ENCODE measurements around the gene RND1. TPM values are rescaled to one million over a fixed set of nuclear protein-coding genes. Genes with fewer than 3 reads are reported as not detected.

The RND1 gene
- total RNA-seq, 1 experiment from 2014 or later, result 2.0 TPM

GRCh38 chr12:48812389-48812788, 53.3 kb downstream of the RND1 start:
- no peaks in the 10 kb centered on the region for H3K9me3 ChIP-seq (ENCODE audit: low read depth, low read length, poor library complexity, severe bottlenecking)
- intact Hi-C loops (cut with micrococcal nuclease; ENCODE audit: unreplicated experiment), result no loop called here
- no peak for TF ChIP-seq EZH2 (IDR thresholded peaks at IDR 0.05; ENCODE audit: borderline replicate concordance, low read depth, low read length, poor library complexity, severe bottlenecking)
- TF ChIP-seq CTCF (conservative IDR thresholded peaks at IDR 0.05; ENCODE audit: low read depth, low read length), result no peak
- H3K36me3 ChIP-seq (ENCODE audit: insufficient read depth, low read length, poor library complexity, severe bottlenecking), result no peaks in the 10 kb centered on the region
- H3K27ac ChIP-seq (ENCODE audit: low read depth, low read length, poor library complexity, severe bottlenecking), result no peak overlapping the region
- H3K27me3 ChIP-seq (replicated peaks; ENCODE audit: insufficient read depth, low read depth, low read length, poor library complexity), result no peaks in the 10 kb centered on the region
- DNase-seq (ENCODE audit: low spot score), result no peak
- no peak overlapping the region for H3K4me3 ChIP-seq (ENCODE audit: low read depth, low read length, poor library complexity, severe bottlenecking)
- peaks cover 16% of the 10 kb centered on the region for H3K4me1 ChIP-seq (ENCODE audit: insufficient read depth, low read length, poor library complexity, severe bottlenecking)
- ChIA-PET CTCF (interaction anchor here (0.5 kb wide), 1 partner anchor 40 kb away, joined by 3 read pairs; the partner anchor contains the start of gene DDX23), POLR2A (ENCODE audit: low non-redundant PET) (no interaction called here)
- no TSS peak for BruUV-seq (replicated peaks)

- peaks cover 16% of the 10 kb centered on the region for H3K4me1 ChIP-seq (ENCODE audit: insufficient read depth, low read length, poor library complexity, severe bottlenecking)
- ChIA-PET POLR2A (ENCODE audit: low non-redundant PET) (no interaction called here), CTCF (interaction anchor here (0.6 kb wide), 1 partner anchor 1502 kb away, joined by 3 read pairs; no protein-coding TSS in a partner anchor)
- H3K4me3 ChIP-seq (ENCODE audit: low read depth, low read length, poor library complexity, severe bottlenecking), result no peak overlapping the region
- intact Hi-C loops (cut with micrococcal nuclease; ENCODE audit: unreplicated experiment), result no loop called here
- H3K27ac ChIP-seq (ENCODE audit: low read depth, low read length, poor library complexity, severe bottlenecking), result no peak overlapping the region
- H3K27me3 ChIP-seq (replicated peaks; ENCODE audit: insufficient read depth, low read depth, low read length, poor library complexity), result no peaks in the 10 kb centered on the region
- no TSS peak for BruUV-seq (replicated peaks)
- no peak for DNase-seq (ENCODE audit: low spot score)
- TF ChIP-seq EZH2 (IDR thresholded peaks at IDR 0.05; ENCODE audit: borderline replicate concordance, low read depth, low read length, poor library complexity, severe bottlenecking) (no peak), CTCF (conservative IDR thresholded peaks at IDR 0.05; ENCODE audit: low read depth, low read length) (no peak)
- no peaks in the 10 kb centered on the region for H3K9me3 ChIP-seq (ENCODE audit: low read depth, low read length, poor library complexity, severe bottlenecking)
- no peaks in the 10 kb centered on the region for H3K36me3 ChIP-seq (ENCODE audit: insufficient read depth, low read length, poor library complexity, severe bottlenecking)
These were observed 54.1 kb downstream of the RND1 start for GRCh38 chr12:48811437-48812090.

GRCh38 chr12:48810903-48811431, 54.7 kb downstream of the RND1 start:
- no peaks in the 10 kb centered on the region for H3K36me3 ChIP-seq (ENCODE audit: insufficient read depth, low read length, poor library complexity, severe bottlenecking)
- peaks cover 12% of the 10 kb centered on the region for H3K4me1 ChIP-seq (ENCODE audit: insufficient read depth, low read length, poor library complexity, severe bottlenecking)
- TF ChIP-seq EZH2 (IDR thresholded peaks at IDR 0.05; ENCODE audit: borderline replicate concordance, low read depth, low read length, poor library complexity, severe bottlenecking), result no peak
- TF ChIP-seq CTCF (conservative IDR thresholded peaks at IDR 0.05; ENCODE audit: low read depth, low read length), result no peak
- intact Hi-C loops (cut with micrococcal nuclease; ENCODE audit: unreplicated experiment), result no loop called here
- DNase-seq (ENCODE audit: low spot score), result no peak
- ChIA-PET POLR2A (ENCODE audit: low non-redundant PET) (no interaction called here), CTCF (interaction anchor here (0.6 kb wide), 1 partner anchor 1503 kb away, joined by 3 read pairs; no protein-coding TSS in a partner anchor)
- no TSS peak for BruUV-seq (replicated peaks)
- H3K27ac ChIP-seq (ENCODE audit: low read depth, low read length, poor library complexity, severe bottlenecking), result no peak overlapping the region
- H3K9me3 ChIP-seq (ENCODE audit: low read depth, low read length, poor library complexity, severe bottlenecking), result no peaks in the 10 kb centered on the region
- H3K27me3 ChIP-seq (replicated peaks; ENCODE audit: insufficient read depth, low read depth, low read length, poor library complexity), result no peaks in the 10 kb centered on the region
- H3K4me3 ChIP-seq (ENCODE audit: low read depth, low read length, poor library complexity, severe bottlenecking), result no peak overlapping the region

Measured in A673 (cell line).